HG02798 (cell line): Measurements from ENCODE around the gene GBF1.
"Not testable (repeated sequence)": the region's sequence is repeated elsewhere in the genome, so short reads cannot be mapped to it uniquely, and the experiment has no call there.

Experiments
- ATAC-seq: cut with Tn5 transposase; IDR thresholded peaks from one replicate; pipeline ENCODE4 v1.9.1; 2021; ENCODE audit warnings: mild to moderate bottlenecking; ENCODE audit not compliant: unreplicated experiment, poor library complexity

The GBF1 gene, protein sequence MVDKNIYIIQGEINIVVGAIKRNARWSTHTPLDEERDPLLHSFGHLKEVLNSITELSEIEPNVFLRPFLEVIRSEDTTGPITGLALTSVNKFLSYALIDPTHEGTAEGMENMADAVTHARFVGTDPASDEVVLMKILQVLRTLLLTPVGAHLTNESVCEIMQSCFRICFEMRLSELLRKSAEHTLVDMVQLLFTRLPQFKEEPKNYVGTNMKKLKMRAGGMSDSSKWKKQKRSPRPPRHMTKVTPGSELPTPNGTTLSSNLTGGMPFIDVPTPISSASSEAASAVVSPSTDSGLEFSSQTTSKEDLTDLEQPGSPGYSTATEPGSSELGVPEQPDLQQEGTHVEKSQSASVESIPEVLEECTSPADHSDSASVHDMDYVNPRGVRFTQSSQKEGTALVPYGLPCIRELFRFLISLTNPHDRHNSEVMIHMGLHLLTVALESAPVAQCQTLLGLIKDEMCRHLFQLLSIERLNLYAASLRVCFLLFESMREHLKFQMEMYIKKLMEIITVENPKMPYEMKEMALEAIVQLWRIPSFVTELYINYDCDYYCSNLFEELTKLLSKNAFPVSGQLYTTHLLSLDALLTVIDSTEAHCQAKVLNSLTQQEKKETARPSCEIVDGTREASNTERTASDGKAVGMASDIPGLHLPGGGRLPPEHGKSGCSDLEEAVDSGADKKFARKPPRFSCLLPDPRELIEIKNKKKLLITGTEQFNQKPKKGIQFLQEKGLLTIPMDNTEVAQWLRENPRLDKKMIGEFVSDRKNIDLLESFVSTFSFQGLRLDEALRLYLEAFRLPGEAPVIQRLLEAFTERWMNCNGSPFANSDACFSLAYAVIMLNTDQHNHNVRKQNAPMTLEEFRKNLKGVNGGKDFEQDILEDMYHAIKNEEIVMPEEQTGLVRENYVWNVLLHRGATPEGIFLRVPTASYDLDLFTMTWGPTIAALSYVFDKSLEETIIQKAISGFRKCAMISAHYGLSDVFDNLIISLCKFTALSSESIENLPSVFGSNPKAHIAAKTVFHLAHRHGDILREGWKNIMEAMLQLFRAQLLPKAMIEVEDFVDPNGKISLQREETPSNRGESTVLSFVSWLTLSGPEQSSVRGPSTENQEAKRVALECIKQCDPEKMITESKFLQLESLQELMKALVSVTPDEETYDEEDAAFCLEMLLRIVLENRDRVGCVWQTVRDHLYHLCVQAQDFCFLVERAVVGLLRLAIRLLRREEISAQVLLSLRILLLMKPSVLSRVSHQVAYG (N-terminal part only)

DNA sequence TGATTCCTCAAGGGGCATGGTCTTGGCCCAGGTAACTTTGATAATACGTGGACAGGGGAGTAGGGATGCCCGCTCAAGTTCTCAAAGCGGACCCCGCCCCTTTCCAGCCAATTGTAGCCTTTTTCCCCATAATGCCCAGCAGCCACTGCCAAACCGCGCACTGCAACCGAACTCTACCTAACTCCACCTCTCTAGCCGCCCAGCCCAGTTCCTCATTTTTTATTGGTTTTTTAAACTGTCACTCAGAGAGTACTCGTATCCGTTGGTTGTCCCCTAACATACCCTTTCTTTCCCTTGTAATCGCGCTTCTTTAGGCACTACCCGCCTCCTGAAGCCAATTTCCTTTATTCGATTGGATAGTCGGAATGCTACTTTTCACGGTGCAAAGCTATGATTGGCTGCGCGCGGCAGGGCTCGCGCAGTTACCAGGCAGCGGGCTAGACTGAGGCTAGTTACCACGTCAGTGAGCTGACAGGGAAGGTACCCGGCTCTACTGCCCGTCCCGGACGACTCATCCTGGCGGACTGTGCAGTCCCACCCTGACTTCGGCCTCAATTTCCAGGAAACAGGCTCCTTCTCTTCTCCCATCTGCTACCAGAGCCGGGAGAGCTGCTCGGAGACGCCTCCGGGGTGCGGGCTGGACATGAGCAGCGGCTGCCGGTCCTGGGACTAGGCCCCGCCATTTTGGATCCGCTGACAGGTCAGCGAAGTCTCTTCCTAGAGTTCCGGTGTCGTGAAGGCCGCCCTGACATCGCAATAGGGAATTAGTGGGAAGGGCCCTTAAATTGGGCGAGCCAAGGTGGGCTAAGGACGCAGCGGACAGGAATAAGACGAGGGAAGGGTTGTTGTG is at the start of gene GBF1:
GBF1 (plus strand) TSS at position 451 of the 850 bp plus-strand sequence. CDS start 13,407 bp downstream, outside the sequence.
- ATAC-seq = peak; percentile 89

DNA sequence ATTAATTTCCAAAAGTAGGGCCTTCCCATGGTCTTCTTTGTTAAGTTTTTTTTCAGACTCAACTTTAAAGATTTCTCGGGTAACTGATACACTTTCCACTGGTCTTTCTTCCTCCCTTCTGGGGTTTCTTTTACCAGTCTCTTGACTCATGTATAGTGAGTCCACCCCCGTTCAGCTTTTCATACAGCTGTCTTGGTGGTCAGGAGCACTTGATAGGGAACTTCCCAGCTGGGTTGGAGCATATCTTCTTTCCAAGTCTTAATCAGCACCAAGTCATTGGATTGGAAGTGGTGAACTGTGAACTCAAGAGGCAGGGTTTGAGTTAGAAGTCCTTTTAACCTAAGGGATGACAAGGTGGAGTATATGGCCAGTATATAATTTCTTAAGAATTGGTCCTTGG is 48.4 kb upstream of the GBF1 start:
- ATAC-seq = no peak

DNA sequence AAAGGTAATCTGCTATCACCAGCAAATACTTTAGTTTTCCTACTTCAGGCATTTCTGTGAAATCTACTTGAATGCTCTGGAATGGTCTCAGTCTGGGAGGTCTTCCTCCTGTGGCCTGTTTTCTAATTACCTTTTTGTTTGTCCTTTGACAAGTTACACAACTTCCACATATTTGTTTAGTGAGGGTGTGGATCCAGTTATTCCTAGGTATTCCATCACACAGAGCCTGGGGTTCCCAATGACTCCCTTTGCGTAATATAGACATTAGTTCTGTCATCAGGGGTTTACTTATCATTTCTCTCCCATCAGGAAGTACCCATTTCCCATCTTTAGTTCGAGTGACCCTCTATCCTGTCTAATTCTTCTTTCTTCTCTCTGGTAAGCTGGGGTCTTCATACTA is 47.3 kb upstream of the GBF1 start:
- no peak for ATAC-seq

DNA sequence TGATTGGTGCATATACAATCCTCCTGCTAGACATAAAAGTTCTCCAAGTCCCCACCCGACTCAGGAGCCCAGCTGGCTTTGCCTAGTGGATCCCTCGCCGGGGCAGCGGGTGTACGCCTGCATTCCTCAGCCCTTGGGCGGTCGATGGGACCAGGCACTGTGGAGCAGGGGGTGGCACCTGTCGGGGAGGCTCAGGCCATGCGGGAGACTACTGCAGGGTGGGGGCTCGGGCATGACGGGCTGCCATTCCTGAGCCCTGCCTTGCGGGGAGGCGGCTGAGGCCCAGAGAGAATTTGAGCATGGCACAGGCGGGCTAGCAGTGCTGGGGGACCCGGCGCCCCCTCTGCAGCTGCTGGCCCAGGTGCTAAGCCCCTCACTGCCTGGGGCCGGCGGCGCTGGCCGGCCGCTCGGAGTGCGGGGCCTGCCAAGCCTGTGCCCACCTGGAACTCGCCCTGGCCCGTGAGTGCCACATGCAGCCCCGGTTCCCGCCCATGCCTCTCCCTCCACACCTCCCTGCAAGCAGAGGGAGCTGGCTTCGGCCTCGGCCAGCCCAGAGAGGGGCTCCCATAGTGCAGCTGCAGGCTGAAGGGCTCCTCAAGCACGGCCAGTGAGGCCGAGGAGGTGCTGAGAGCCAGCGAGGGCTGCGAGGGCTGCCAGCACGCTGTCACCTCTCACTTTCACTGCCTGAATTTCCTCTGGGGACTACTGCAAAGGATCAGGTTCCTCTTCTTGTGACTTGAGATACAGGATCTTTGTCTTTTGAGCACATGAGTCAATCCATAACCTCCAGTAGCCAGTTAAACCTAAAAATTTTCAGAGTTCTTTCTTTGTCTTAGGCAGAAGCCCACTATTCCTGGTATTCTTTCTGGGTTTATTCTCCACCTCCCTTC is 44.3 kb upstream of the GBF1 start:
- no peak for ATAC-seq

DNA sequence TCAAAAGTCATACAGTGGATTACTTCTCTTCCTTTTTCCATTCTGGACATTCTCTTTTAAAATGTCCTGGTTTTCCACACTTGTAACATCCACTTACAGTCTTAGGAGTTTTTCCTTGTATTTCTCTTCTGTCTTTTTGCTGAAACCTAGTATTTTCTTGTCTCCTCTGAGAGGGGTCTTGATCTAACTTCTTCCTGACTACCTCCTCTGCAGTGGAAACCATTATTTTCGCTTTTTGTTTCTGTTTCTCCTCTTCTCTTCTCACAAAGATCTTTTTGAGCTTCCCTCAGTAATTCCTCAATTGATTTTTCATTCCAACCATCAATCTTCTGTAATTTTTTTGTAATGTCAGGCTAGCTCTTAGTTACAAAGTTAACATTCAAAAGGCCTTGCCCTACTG is 42.9 kb upstream of the GBF1 start:
- ATAC-seq = no peak

DNA sequence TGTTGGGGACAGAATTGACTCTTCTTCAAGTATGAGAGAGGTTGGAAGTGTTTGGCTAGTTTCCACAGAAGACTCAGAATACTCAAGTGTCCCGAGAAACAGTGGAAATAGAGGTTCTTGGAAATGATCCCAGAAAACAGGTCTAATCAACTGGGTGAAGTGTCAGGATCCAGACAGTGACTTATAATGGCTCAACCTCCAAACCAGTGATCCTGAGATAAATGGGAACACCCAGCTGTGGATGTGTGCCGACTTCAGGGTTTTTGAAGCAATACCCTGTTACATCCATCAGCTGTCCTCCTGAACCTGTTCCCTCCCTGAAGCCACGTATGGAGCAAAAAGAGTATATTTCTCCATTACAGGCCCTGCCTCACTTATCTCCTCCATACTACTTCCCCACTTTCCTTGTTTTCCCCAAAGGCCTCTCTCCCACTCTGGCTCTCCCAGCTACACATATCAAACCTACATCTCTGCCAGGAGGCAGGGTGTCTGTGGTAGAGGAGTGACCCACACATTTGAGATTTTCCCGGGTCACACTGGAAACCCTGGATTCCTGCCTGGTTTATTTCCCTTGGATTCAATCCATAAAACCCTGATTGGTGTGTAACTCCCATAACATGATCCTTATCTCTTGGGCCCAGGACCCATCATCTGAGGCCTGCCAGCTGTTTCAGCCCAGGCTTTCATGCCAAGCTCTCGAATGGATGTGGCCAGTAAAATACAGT is 36.9 kb upstream of the GBF1 start:
- ATAC-seq = no peak

DNA sequence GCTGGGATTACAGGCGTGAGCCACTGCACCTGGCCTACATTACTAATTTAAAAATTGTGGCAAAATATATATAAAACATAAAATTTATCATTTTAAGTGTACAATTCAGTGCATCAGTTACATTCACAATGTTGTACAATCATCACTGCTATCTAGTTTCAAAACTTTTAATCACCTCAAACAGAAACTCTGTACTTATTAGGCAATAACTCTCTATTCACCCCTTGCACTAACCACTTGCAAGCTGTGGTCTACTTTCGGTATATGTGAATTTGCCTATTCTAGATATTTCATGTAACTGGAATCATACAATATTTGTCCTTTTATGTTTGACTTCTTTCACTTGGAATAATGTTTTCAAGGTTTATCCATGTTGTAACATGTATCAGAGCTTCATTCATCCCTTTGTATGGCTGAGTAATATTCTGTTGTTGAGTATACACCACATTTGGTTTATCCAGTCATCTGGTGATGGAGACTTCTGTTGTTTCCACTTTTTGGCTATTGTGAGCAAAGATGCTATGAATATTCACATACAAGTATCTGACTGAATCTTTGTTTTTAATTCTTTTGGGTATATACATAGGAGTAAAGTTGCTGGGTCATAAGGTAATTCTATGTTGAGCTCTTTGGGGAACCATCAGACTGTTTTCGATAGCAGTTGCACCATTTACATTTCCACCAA is 33.6 kb upstream of the GBF1 start:
- no peak for ATAC-seq

DNA sequence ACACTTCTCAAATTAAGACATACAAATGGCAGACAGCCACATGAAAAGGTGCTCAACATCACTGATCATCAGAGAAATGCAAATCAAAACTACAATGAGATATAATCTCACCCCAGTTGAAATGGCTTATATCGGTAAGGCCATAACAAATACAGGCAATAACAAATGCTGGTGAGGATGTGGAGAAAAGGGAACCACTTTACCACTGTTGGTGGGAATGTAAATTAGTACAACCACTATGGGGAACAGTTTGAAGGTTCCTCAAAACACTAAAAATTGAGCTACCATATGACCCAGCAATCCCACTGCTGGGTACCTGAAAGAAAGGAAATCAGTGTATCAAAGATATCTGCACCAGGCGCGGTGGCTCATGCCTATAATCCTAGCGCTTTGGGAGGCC is 31.7 kb upstream of the GBF1 start:
- ATAC-seq = not testable (repeated sequence)

DNA sequence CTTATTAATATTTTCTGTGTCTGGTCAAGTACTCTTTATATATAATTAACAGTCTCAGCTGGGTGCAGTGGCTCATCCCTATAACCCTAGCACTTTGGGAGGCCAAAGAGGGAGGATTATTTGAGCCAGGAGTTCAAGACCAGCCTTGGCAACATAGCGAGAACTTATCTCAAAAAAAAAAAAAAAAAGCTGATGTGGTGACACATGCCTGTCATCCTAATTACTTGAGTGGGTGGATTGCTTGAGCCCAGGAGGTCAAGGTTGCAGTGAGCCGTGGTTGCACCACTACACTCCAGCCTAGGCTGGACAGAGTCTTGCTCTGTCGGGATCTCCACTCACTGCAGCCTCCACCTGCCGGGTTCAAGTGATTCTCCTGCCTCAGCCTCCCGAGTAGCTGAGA is 26.0 kb upstream of the GBF1 start:
- ATAC-seq = no peak

DNA sequence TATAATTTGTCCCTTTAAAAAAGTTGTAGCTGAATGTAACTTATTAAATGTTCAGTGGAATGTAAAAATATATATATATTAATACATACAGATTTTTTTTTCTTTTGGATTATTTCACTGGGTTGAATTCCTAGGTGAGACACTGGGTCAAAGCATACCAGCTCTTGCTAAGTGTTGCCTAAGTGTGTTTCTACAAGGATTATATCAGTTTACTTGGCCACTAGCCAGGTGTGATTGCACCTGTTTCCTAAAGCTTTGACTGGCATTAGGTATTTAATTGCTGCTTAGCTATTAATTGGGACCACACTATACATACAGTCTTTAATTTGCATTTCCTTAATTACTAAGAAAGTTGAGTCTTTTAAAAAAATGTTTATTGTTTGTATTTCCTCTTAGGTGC is 24.7 kb upstream of the GBF1 start:
- ATAC-seq = no peak

DNA sequence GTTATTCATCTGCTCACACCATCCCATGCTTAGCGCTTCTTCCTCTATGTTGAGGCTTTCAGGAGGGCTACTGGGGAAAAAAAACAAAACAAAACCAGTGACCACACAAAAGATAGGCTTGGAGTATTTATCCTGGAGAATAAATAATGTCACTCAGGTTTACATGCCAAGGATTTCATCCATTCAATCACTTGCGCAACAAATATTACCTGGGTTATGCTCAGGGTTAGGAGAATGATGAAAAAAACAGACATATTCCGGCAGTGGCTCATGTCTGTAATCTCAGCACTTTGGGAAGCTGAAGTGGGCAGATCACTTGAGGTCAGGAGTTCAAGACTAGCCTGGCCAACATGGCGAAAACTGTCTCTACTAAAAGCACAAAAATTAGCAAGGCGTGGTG is 22.5 kb upstream of the GBF1 start:
- ATAC-seq = no peak

DNA sequence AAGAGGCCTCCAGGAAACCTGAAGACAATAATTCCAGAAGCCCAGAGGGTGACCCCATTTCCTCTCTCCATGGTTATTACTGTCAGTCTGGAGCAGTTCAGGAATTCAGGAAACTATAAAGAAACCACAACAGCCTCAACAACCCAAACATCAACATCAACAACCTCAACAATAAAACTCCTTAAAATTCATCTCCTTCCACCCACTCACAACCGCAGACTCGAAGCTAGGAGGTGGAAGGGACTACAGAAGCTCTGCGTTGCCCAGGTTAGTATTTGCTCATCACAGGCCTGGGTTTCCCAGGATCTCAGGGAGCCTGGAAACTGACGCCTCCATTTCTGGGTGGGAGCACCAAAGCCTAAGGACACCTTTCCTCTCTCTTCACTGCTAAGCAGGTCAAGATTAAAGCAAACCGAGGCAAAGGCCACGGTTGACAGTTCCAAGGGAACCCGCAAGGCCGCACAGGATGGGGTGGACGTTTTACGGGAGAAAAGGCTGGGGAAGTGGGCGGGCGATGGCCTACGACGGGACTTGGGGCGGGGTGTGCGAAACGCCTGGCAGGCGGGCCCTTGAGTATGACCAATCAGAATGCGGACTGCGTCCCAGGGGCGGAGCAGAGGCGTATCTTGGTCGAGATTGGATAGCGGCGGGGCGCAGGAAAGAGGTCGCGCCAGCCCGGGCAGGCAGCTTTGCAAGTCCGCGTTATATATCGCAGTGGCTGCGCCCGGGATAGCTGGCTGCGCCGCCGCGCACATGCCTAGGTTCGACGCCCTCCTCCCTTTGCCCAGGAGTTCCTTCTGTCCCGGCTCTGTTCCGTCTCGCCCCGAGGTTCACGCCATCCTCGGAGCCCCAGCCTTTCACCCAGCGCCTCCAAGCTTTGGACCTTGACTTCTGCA is 19.4 kb upstream of the GBF1 start, which contains the start of gene ELOVL3:
ELOVL3 (plus strand) TSS at position 654 of the 896 bp plus-strand sequence. CDS start 250 bp downstream, outside the sequence.
- peak; percentile 88 for ATAC-seq

DNA sequence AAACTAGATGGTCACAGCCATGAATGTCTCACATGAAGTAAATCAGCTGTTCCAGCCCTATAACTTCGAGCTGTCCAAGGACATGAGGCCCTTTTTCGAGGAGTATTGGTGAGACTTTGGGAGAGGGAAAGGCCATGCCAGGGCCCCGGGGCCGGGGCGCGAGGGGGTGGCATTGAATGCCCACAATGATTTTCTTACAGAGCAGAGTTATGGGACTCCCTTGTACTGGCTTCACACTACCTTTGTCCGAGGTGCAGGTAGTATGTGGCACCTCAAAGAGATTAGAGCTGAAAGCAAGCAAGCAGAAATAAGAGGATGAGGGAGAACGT is 18.8 kb upstream of the GBF1 start:
- no peak for ATAC-seq

DNA sequence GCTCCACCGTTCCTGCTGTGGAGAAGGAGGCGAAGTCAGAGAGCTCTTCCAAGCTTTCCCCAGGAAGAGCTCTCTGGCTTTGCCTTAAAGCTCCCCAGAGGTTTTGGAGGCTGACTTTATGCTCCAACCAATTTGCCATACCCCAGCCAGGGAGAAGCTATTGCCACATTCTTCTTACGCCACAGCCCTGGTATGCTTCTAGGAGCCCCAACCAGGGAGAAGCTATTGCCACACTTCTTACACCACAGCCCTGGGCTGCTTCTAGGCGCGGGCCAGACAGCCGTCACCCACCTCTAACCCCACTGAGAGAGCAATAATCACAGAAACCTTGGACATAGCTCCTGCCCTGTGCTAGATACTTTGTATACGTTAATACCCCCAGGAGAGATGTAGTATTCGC is 18.3 kb upstream of the GBF1 start:
- ATAC-seq = no peak

DNA sequence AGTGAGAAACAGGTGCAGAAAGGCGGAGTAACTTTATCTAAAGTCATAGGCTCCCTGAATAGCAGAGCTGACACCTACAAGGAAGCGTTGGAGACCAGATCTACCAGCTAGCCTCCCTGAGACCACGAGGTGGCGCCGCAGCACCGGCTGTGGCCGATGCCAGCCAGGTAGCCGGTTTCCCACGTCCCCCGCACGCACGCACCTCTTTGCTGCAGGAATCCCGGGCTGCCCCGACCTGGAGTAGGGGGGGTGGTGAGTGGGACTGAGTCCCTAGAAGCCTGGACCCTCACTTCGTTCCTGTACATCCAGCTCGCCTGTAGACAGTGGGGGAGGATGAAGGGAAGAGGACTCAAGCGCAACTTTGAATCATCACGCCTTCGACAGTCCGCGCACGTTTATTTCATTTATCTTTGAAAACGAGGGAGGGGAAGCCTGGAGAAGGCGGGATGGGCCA is 15.5 kb upstream of the GBF1 start:
- ATAC-seq = peak; percentile 42

DNA sequence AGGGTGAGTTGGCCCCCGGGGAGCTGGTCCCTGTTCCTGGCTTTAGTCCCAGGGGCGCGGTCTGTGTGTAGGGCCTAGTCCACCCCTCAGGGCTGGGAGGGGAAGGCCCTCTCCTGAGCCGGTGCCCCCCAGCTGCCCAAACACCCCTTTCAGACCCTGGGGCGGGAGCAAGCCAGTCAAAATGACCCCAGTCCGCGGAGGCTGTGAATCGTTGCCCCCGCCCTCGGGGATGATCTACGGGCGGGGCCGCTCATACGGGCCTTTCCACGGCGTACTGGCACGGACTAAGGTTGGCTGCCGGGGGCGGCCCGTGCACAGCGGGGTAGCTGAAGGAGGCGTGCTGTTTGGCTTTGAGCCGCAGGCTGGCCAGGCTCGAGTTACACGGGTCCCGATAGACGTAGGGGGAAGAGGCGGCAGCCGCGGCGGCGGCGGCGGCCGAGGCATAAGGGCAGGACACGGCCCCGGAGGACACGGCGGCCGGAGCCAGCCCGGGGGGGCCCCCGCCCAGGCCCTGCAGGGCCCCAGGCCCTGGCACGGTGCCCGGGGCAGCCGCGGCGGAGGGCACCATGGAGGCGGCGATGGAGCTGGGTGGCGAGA is 15.0 kb upstream of the GBF1 start:
- no peak for ATAC-seq
